Measurements from ENCODE around the gene GPR82. TPM values are rescaled to one million over a fixed set of nuclear protein-coding genes. Genes with fewer than 3 reads are reported as not detected.

The GPR82 gene
- total and polyA plus RNA-seq, 2 of the 8 experiments (the other 6 are each of a cell fraction or from before 2014, with no cell fraction given) = not detected

DNA sequence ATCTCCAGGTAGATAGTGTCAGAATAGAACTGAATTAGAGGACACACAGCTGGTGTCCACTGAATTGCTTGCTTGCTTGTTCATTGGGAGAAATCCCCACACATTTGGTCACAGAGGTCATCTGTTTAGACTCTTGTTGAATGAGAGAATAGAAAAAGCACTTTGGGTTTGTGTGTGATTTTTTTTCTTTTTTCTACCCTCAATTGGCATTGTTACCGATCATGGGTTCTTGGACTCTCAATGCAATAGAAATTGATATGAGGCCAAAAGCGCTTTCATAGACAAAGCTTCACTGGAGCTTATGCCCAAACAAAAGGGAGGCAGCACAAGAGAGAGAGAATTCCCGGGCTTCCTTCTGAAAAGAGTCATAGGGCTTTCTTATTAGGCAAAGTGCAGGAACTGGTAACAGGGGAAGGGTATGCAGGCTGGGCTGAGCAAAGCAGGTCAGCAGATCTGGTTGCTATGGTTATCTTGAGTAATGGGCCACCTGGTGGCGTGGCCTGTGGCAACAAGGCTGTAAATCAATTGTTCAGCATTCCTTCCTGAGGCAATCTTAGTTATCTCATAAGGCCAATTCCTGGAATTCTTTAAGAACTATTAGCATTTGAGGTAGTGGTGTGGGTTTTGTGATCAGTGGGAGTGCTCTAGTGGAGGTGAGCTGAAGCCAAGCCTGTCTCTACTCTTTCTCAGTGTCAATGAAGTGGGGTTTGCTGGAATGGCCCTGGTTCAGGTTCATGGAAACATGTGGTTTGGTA lies 5.3 kb upstream of the GPR82 start (continued):
- TF ChIP-seq RAD21 (IDR thresholded peaks at IDR 0.05 in 1 of 2, conservative IDR thresholded peaks at IDR 0.05 in 1 of 2; ENCODE audit: low read depth in 2 of 2, low read length in 2 of 2) = peak; percentile 20 to 26; a peak in 2 of 4 replicates
- no peak for TF ChIP-seq ASH2L (IDR thresholded peaks at IDR 0.05; ENCODE audit: low read length)
- no peak for TF ChIP-seq CTBP2 (IDR thresholded peaks at IDR 0.05; ENCODE audit: borderline replicate concordance, insufficient read depth, insufficient read length, low read length)
- TF ChIP-seq SIX5 (IDR thresholded peaks at IDR 0.05; ENCODE audit: low read depth, low read length) = no peak
- TF ChIP-seq SP1 (IDR thresholded peaks at IDR 0.05; ENCODE audit: low read depth, low read length) = no peak
- TF ChIP-seq CREB1 (IDR thresholded peaks at IDR 0.05) = no peak
- TF ChIP-seq SP2 (IDR thresholded peaks at IDR 0.05; ENCODE audit: low read length) = no peak
- no peak for TF ChIP-seq BRCA1 (IDR thresholded peaks at IDR 0.05; ENCODE audit: low read depth, low read length)
- no peak for TF ChIP-seq SUZ12 (IDR thresholded peaks at IDR 0.05; ENCODE audit: low read length)
- no peak for TF ChIP-seq KDM5A (IDR thresholded peaks at IDR 0.05; ENCODE audit: low read length)
- no peak for TF ChIP-seq YY1 (IDR thresholded peaks at IDR 0.05; ENCODE audit: low read depth, low read length)
- no peak for TF ChIP-seq RFX5 (IDR thresholded peaks at IDR 0.05; ENCODE audit: borderline replicate concordance, low read depth, low read length)
- no peak for TF ChIP-seq ZNF274 (IDR thresholded peaks at IDR 0.05; ENCODE audit: borderline replicate concordance, extremely low read depth, low read length)
- TF ChIP-seq TAF7 (optimal IDR thresholded peaks at IDR 0.05; ENCODE audit: borderline replicate concordance, low read depth, low read length) = no peak
- no peak for TF ChIP-seq GABPA (IDR thresholded peaks at IDR 0.05; ENCODE audit: borderline replicate concordance, insufficient read depth, low read length)
- TF ChIP-seq FOSL1 (IDR thresholded peaks at IDR 0.05; ENCODE audit: insufficient read depth, low read depth, low read length) = no peak
- TF ChIP-seq SIN3A (conservative IDR thresholded peaks at IDR 0.05 in 1 of 2, IDR thresholded peaks at IDR 0.05 in 1 of 2; ENCODE audit: low read depth in 1 of 2, low read length in 2 of 2) = no peak
- TF ChIP-seq TAF1 (IDR thresholded peaks at IDR 0.05; ENCODE audit: low read depth, low read length) = no peak
- TF ChIP-seq MAFK (IDR thresholded peaks at IDR 0.05; ENCODE audit: low read depth, low read length) = peak; percentile 17; the same call in 1 of the 2 replicates
- no peak for TF ChIP-seq SP4 (IDR thresholded peaks at IDR 0.05; ENCODE audit: low read length)
- TF ChIP-seq TEAD4 (IDR thresholded peaks at IDR 0.05; ENCODE audit: low read depth, low read length) = peak; percentile 78
- no peak for TF ChIP-seq CBX8 (IDR thresholded peaks at IDR 0.05; ENCODE audit: borderline replicate concordance, low read depth, low read length)
- TF ChIP-seq RXRA (IDR thresholded peaks at IDR 0.05; ENCODE audit: insufficient read depth, low read depth, low read length) = no peak
- no peak for TF ChIP-seq JUN (IDR thresholded peaks at IDR 0.05; ENCODE audit: low read depth, low read length)
- TF ChIP-seq CBX5 (IDR thresholded peaks at IDR 0.05; ENCODE audit: low read depth, low read length) = no peak

Data from H1 (cell line).